Astrocyte (in vitro differentiated cells and primary cell): Measurements from ENCODE around the gene CYSTM1. TPM values are rescaled to one million over a fixed set of nuclear protein-coding genes. Genes with fewer than 3 reads are reported as not detected.

Source experiments
- DNase-seq: peaks from one replicate; pipeline ENCODE4 v3.0.0-alpha.2; 2010; ENCODE audit warnings: low read depth
- FAIRE-seq: peaks from 2 replicates; lab custom pipeline; 2011; peaks lifted over from hg19 to GRCh38; lab: Jason Lieb, UNC
- H2AFZ ChIP-seq: 2 replicates; pipeline ENCODE4 v1.6.0; 2012; ENCODE audit warnings: low read depth, low read length, inconsistent platforms
- H3K27ac ChIP-seq: 2 replicates; pipeline ENCODE4 v1.5.1; 2011; ENCODE audit warnings: low read depth, low read length, inconsistent platforms
- H3K27me3 ChIP-seq: 2 replicates; pipeline ENCODE4 v1.6.0; 2011; ENCODE audit warnings: low read length, inconsistent platforms; ENCODE audit not compliant: insufficient read depth
- H3K36me3 ChIP-seq: 2 replicates; pipeline ENCODE4 v1.5.1; 2011; ENCODE audit warnings: low read length, inconsistent platforms; ENCODE audit not compliant: insufficient read depth
- H3K4me1 ChIP-seq: 2 replicates; pipeline ENCODE4 v1.5.1; 2011; ENCODE audit warnings: low read length, inconsistent platforms; ENCODE audit not compliant: insufficient read depth
- H3K4me2 ChIP-seq: 2 replicates; pipeline ENCODE4 v1.6.0; 2012; ENCODE audit warnings: low read length, inconsistent platforms
- H3K4me3 ChIP-seq: 2 replicates; pipeline ENCODE4 v1.5.1; 2011; ENCODE audit warnings: low read depth, mild to moderate bottlenecking, low read length, inconsistent platforms; ENCODE audit not compliant: insufficient read depth
- H3K79me2 ChIP-seq: 2 replicates; pipeline ENCODE4 v1.6.0; 2012; ENCODE audit warnings: mild to moderate bottlenecking, low read length, inconsistent platforms; ENCODE audit not compliant: insufficient read depth
- H3K9ac ChIP-seq: 2 replicates; pipeline ENCODE4 v1.6.0; 2012; ENCODE audit warnings: mild to moderate bottlenecking, low read length, inconsistent platforms
- H3K9me3 ChIP-seq: 2 replicates; pipeline ENCODE4 v1.5.1; 2012; ENCODE audit warnings: low read depth, mild to moderate bottlenecking, low read length, inconsistent platforms; ENCODE audit not compliant: insufficient read depth
- H4K20me1 ChIP-seq: 2 replicates; pipeline ENCODE4 v1.6.0; 2012; ENCODE audit warnings: low read length, inconsistent platforms; ENCODE audit not compliant: insufficient read depth
- H3K27ac Mint-ChIP-seq: one replicate; pipeline ENCODE4 v1.8.0; 2021; ENCODE audit warnings: mild to moderate bottlenecking, mixed read lengths; ENCODE audit not compliant: unreplicated experiment
- H3K27me3 Mint-ChIP-seq: one replicate; pipeline ENCODE4 v1.8.0; 2021; ENCODE audit warnings: low read depth, mixed read lengths; ENCODE audit not compliant: unreplicated experiment
- H3K36me3 Mint-ChIP-seq: one replicate; pipeline ENCODE4 v1.8.0; 2021; ENCODE audit warnings: low read depth, mixed read lengths; ENCODE audit not compliant: unreplicated experiment
- H3K4me1 Mint-ChIP-seq: one replicate; pipeline ENCODE4 v1.8.0; 2021; ENCODE audit warnings: low read depth, mixed read lengths; ENCODE audit not compliant: unreplicated experiment
- H3K4me3 Mint-ChIP-seq: one replicate; pipeline ENCODE4 v1.8.0; 2021; ENCODE audit warnings: mild to moderate bottlenecking, moderate library complexity, mixed read lengths; ENCODE audit not compliant: unreplicated experiment
- H3K9me3 Mint-ChIP-seq: one replicate; pipeline ENCODE4 v1.8.0; 2021; ENCODE audit warnings: mild to moderate bottlenecking, mixed read lengths; ENCODE audit not compliant: unreplicated experiment
- CTCF ChIP-seq: IDR thresholded peaks from 2 replicates; pipeline ENCODE4 v1.5.1; 2011; ENCODE audit warnings: low read depth, mild to moderate bottlenecking, inconsistent platforms, low read length, moderate library complexity; ENCODE audit not compliant: insufficient read depth
- EZH2 ChIP-seq: IDR thresholded peaks from 2 replicates; pipeline ENCODE4 v1.6.1; 2012; ENCODE audit warnings: mild to moderate bottlenecking, low read length, inconsistent platforms; ENCODE audit not compliant: insufficient read depth
- total RNA-seq: library from RNA; stranded (reverse); gene quantifications from 2 replicates; pipeline ENCODE4 v1.2.1, GENCODE V29; 2021

CYSTM1 gene
- total RNA-seq, 1 donor from 2014 or later = 46.3 TPM

GRCh38 chr5:140126315-140127012 lies 48.5 kb upstream of the CYSTM1 start:
- FAIRE-seq (peak; percentile 37), DNase-seq (no peak)
- Mint-ChIP-seq H3K36me3 (no peaks in the 10 kb centered on the region), H3K9me3 (no peaks in the 10 kb centered on the region), H3K4me1 (peaks cover 16% of the 10 kb centered on the region), H3K27ac (no peak overlapping the region), H3K4me3 (no peak overlapping the region), H3K27me3 (peaks cover 2% of the 10 kb centered on the region)
- Histone ChIP-seq H3K9me3 (no peaks in the 10 kb centered on the region), H3K79me2 (peaks cover 18% of the 10 kb centered on the region), H3K4me3 (no peak overlapping the region), H3K27me3 (no peaks in the 10 kb centered on the region), H3K9ac (no peak overlapping the region), H3K4me2 (no peak overlapping the region), H3K4me1 (peaks cover 3% of the 10 kb centered on the region), H4K20me1 (peaks cover 27% of the 10 kb centered on the region), H2AFZ (no peak overlapping the region), H3K27ac (no peak overlapping the region), H3K36me3 (no peaks in the 10 kb centered on the region)
- TF ChIP-seq EZH2 (no peak), CTCF (no peak)

DNA sequence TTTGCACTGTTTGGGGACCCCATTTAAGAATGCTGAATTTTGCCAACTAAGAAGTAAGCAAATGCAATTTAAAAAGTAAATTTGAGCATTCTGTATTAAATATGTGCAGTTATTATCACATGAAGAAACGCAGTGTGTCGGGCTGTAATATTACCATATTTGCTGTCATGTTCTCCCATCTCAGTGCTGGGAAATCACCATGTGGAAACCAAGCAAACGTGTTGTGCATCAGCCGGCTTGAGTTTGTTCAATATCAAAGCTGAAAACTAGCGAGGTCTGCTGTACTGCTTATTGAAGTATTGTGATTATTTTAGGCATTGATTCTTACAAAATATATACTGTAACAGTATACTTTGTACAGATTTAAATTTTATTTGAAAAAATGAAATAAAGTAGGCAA lies 46.6 kb upstream of the CYSTM1 start:
- Histone ChIP-seq H3K79me2 (peaks cover 18% of the 10 kb centered on the region), H4K20me1 (peaks cover 26% of the 10 kb centered on the region)

More for the DNA sequence above, 46.6 kb upstream of the CYSTM1 start:
- H3K36me3 ChIP-seq = no peaks in the 10 kb centered on the region
- no peak overlapping the region for H3K9ac ChIP-seq
- peaks cover 15% of the 10 kb centered on the region for H3K4me1 ChIP-seq
- FAIRE-seq = no peak
- no peaks in the 10 kb centered on the region for H3K27me3 ChIP-seq
- no peaks in the 10 kb centered on the region for H3K9me3 ChIP-seq
- Mint-ChIP-seq H3K36me3 (no peaks in the 10 kb centered on the region), H3K27ac (no peak overlapping the region), H3K4me1 (peaks cover 26% of the 10 kb centered on the region), H3K4me3 (no peak overlapping the region), H3K27me3 (peaks cover 2% of the 10 kb centered on the region), H3K9me3 (no peaks in the 10 kb centered on the region)
- no peak overlapping the region for H3K27ac ChIP-seq
- H2AFZ ChIP-seq = no peak overlapping the region
- no peak overlapping the region for H3K4me3 ChIP-seq
- DNase-seq = no peak
- no peak for TF ChIP-seq EZH2
- no peak for TF ChIP-seq CTCF
- no peak overlapping the region for H3K4me2 ChIP-seq
